Natural killer cell (primary cell): Measurements from ENCODE around the gene KRTAP10-6. TPM values are rescaled to one million over a fixed set of nuclear protein-coding genes. Genes with fewer than 3 reads are reported as not detected.
"Not testable (repeated sequence)": the region's sequence is repeated elsewhere in the genome, so short reads cannot be mapped to it uniquely, and the experiment has no call there.

ENCODE experiments used
- ATAC-seq, 3 donors: fragments of 150-1000 bp in 2 of 3; fragments of 200-7000 bp in 1 of 3; cut with Tn5 transposase; 1 replicate in 1 of 3; 2 replicates in 2 of 3; pipeline ENCODE4 v1.10.0; 2021; ENCODE audit warnings: mild to moderate bottlenecking in 2 of 3, moderate library complexity in 2 of 3
- DNase-seq, 2 donors: peaks; one replicate each; pipeline versions ENCODE4 v3.0.0 to v3.0.0-alpha.2; 2013 to 2021; ENCODE audit warnings: mixed read lengths in 1 of 2
- H3K27ac ChIP-seq: one replicate; pipeline ENCODE4 v1.5.1; 2013; ENCODE audit warnings: mild to moderate bottlenecking, low read length
- H3K27me3 ChIP-seq: one replicate; pipeline ENCODE4 v1.6.1; 2013; ENCODE audit warnings: low read length; ENCODE audit not compliant: control insufficient read depth, insufficient read depth
- H3K36me3 ChIP-seq: one replicate; pipeline ENCODE4 v1.6.1; 2013; ENCODE audit warnings: low read length; ENCODE audit not compliant: control insufficient read depth, insufficient read depth
- H3K4me1 ChIP-seq: one replicate; pipeline ENCODE4 v1.6.1; 2013; ENCODE audit warnings: low read length; ENCODE audit not compliant: control insufficient read depth, insufficient read depth
- H3K4me3 ChIP-seq: one replicate; pipeline ENCODE4 v1.5.1; 2013; ENCODE audit warnings: low read length
- H3K9me3 ChIP-seq: one replicate; pipeline ENCODE4 v1.6.1; 2013; ENCODE audit warnings: low read length; ENCODE audit not compliant: control insufficient read depth, insufficient read depth
- H3K27ac Mint-ChIP-seq, 2 donors: one replicate each; pipeline ENCODE4 v1.8.0; 2022; ENCODE audit warnings: mild to moderate bottlenecking in 2 of 2, mixed read lengths in 2 of 2, moderate library complexity in 1 of 2
- H3K27me3 Mint-ChIP-seq, 2 donors: one replicate each; pipeline ENCODE4 v1.8.0; 2022; ENCODE audit warnings: low read depth in 2 of 2, mixed read lengths in 2 of 2
- H3K36me3 Mint-ChIP-seq: one replicate; pipeline ENCODE4 v1.8.0; 2022; ENCODE audit warnings: mixed read lengths
- H3K4me1 Mint-ChIP-seq, 2 donors: one replicate each; pipeline ENCODE4 v1.8.0; 2022; ENCODE audit warnings: mixed read lengths in 2 of 2
- H3K4me3 Mint-ChIP-seq: one replicate; pipeline ENCODE4 v1.8.0; 2022; ENCODE audit warnings: mild to moderate bottlenecking, moderate library complexity, mixed read lengths
- H3K9me3 Mint-ChIP-seq, 2 donors: one replicate each; pipeline ENCODE4 v1.8.0; 2022; ENCODE audit warnings: mixed read lengths in 2 of 2
- WGBS: methylation state at CpG from one replicate; pipeline ENCODE4 v1.1.7; 2013; ENCODE audit warnings: missing lambda C conversion rate; ENCODE audit not compliant: insufficient coverage; 5-methylcytosine and 5-hydroxymethylcytosine counted together
- intact Hi-C: fragments of 100-400 bp; cut with micrococcal nuclease; formaldehyde crosslinking; loops from one replicate; pipeline ENCODE4 v1.14.2; 2022
- total RNA-seq, 4 donors: library from RNA; stranded (reverse); fragments of 120-200 nt in 1 of 4; gene quantifications; one replicate each; pipeline versions ENCODE4 v1.2.3 to v1.2.4, GENCODE V29; 2013 to 2022
- TF ChIP-seq, protein P1 (sequence below): fragments of 200-600 bp; IDR thresholded peaks from one replicate; pipeline ENCODE4 v1.8.0; 2022; ENCODE audit warnings: antibody characterized with exemption

Gene KRTAP10-6
- total RNA-seq, 3 donors from 2014 or later (not counting 1 experiment from before 2014, with no cell fraction given): not detected

- no peak within 1 kb of the TSS for H3K4me3 Mint-ChIP-seq
- DNase-seq: peak in 1 of 2 donors; percentile 11
- Histone ChIP-seq H3K4me3 (no peak within 1 kb of the TSS), H3K36me3 (no peaks in the 10 kb centered on the region), H3K9me3 (peaks cover 2% of the 10 kb centered on the region), H3K27me3 (no peaks in the 10 kb centered on the region), H3K27ac (no peak within 1 kb of the TSS), H3K4me1 (peaks cover 7% of the 10 kb centered on the region)
- peak within 1 kb of the TSS in 1 of 2 donors; percentile 69 for H3K27ac Mint-ChIP-seq
- H3K36me3 Mint-ChIP-seq: peaks cover 15% of the 10 kb centered on the region
- 84% methylated on average over 17 of the region's 17 CpGs for WGBS
- peaks cover 7 to 11% of the 10 kb centered on the region in 2 donors for H3K27me3 Mint-ChIP-seq
- TF ChIP-seq, protein P1, sequence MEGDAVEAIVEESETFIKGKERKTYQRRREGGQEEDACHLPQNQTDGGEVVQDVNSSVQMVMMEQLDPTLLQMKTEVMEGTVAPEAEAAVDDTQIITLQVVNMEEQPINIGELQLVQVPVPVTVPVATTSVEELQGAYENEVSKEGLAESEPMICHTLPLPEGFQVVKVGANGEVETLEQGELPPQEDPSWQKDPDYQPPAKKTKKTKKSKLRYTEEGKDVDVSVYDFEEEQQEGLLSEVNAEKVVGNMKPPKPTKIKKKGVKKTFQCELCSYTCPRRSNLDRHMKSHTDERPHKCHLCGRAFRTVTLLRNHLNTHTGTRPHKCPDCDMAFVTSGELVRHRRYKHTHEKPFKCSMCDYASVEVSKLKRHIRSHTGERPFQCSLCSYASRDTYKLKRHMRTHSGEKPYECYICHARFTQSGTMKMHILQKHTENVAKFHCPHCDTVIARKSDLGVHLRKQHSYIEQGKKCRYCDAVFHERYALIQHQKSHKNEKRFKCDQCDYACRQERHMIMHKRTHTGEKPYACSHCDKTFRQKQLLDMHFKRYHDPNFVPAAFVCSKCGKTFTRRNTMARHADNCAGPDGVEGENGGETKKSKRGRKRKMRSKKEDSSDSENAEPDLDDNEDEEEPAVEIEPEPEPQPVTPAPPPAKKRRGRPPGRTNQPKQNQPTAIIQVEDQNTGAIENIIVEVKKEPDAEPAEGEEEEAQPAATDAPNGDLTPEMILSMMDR: no peak
- intact Hi-C loops: no loop called here
- peaks cover 6 to 11% of the 10 kb centered on the region in 2 donors for H3K9me3 Mint-ChIP-seq
- H3K4me1 Mint-ChIP-seq: peaks cover 22 to 32% of the 10 kb centered on the region in 2 donors
- ATAC-seq: no peak
These were observed 40.9 kb downstream of the KRTAP10-6 start, which contains the start of gene KRTAP10-2 for GRCh38 chr21:44551340-44551961. Gene KRTAP10-2, minus strand, starts transcription at chr21:44551505. Its CDS starts 47 bp downstream, at chr21:44551458.

DNA sequence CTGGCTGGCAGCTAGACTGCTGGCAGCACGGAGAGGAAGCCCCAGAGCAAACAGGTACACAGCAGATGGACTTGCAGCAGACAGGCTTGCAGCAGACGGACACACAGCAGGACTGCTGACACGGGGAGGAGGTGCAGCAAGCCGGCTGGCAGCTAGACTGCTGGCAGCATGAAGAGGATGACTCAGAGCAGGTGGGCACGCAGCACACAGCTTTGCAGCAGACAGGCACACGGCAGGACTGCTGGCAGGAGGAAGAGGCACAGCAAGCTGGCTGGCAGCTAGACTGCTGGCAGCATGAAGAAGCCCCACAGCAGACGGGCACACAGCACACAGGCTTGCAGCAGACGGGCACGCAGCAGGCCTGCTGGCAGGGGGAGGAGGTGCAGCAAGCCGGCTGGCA, 41.5 kb downstream of the KRTAP10-6 start:
- peaks cover 6% of the 10 kb centered on the region for H3K9me3 ChIP-seq
- Mint-ChIP-seq H3K27me3 (peaks cover 7 to 11% of the 10 kb centered on the region in 2 donors), H3K4me3 (no peak overlapping the region), H3K36me3 (peaks cover 17% of the 10 kb centered on the region), H3K9me3 (peaks cover 6 to 11% of the 10 kb centered on the region in 2 donors), H3K27ac (peak overlapping the region in 1 of 2 donors; percentile 69), H3K4me1 (peaks cover 22 to 32% of the 10 kb centered on the region in 2 donors)
- H3K36me3 ChIP-seq: no peaks in the 10 kb centered on the region
- intact Hi-C loops: no loop called here
- no peaks in the 10 kb centered on the region for H3K27me3 ChIP-seq
- H3K27ac ChIP-seq: no peak overlapping the region
- DNase-seq (no peak), ATAC-seq (no peak)
- H3K4me3 ChIP-seq: no peak overlapping the region
- TF ChIP-seq, protein P1: no peak
- 82% methylated on average over 10 of the region's 10 CpGs for WGBS
- peaks cover 7% of the 10 kb centered on the region for H3K4me1 ChIP-seq

- 47% methylated on average over 17 of the region's 17 CpGs for WGBS
- H3K27ac Mint-ChIP-seq, DNase-seq, H3K4me3 ChIP-seq, H3K36me3 ChIP-seq, H3K27ac ChIP-seq, intact Hi-C loops, H3K4me1 ChIP-seq, H3K4me3 Mint-ChIP-seq, H3K27me3 ChIP-seq, H3K9me3 ChIP-seq: not testable (repeated sequence)
- Mint-ChIP-seq H3K9me3 (peaks cover 6 to 16% of the 10 kb centered on the region in 2 donors), H3K36me3 (peaks cover 17% of the 10 kb centered on the region), H3K4me1 (peaks cover 22 to 32% of the 10 kb centered on the region in 2 donors), H3K27me3 (peaks cover 7 to 11% of the 10 kb centered on the region in 2 donors)
- ATAC-seq: peak in 1 of 3 donors; percentile 10
These were observed 42.0 kb downstream of the KRTAP10-6 start for GRCh38 chr21:44550285-44550684.

- Mint-ChIP-seq H3K36me3 (peaks cover 17% of the 10 kb centered on the region), H3K27me3 (peaks cover 4 to 7% of the 10 kb centered on the region in 2 donors), H3K9me3 (peaks cover 6 to 16% of the 10 kb centered on the region in 2 donors), H3K4me3 (no peak overlapping the region), H3K27ac (no peak overlapping the region), H3K4me1 (peaks cover 22 to 32% of the 10 kb centered on the region in 2 donors)
- Histone ChIP-seq H3K9me3 (peaks cover 6% of the 10 kb centered on the region), H3K4me1 (peaks cover 7% of the 10 kb centered on the region), H3K27ac (no peak overlapping the region), H3K36me3 (no peaks in the 10 kb centered on the region), H3K4me3 (no peak overlapping the region), H3K27me3 (no peaks in the 10 kb centered on the region)
- intact Hi-C loops: no loop called here
- TF ChIP-seq, protein P1: no peak
- DNase-seq (peak in 1 of 2 donors; percentile 9), ATAC-seq (peak in 1 of 3 donors; percentile 24)
- 85% methylated on average over 25 of the region's 25 CpGs for WGBS
These were observed 42.6 kb downstream of the KRTAP10-6 start for GRCh38 chr21:44549525-44550211.
